Measurements from ENCODE around the gene ARID2.

The ARID2 gene, protein sequence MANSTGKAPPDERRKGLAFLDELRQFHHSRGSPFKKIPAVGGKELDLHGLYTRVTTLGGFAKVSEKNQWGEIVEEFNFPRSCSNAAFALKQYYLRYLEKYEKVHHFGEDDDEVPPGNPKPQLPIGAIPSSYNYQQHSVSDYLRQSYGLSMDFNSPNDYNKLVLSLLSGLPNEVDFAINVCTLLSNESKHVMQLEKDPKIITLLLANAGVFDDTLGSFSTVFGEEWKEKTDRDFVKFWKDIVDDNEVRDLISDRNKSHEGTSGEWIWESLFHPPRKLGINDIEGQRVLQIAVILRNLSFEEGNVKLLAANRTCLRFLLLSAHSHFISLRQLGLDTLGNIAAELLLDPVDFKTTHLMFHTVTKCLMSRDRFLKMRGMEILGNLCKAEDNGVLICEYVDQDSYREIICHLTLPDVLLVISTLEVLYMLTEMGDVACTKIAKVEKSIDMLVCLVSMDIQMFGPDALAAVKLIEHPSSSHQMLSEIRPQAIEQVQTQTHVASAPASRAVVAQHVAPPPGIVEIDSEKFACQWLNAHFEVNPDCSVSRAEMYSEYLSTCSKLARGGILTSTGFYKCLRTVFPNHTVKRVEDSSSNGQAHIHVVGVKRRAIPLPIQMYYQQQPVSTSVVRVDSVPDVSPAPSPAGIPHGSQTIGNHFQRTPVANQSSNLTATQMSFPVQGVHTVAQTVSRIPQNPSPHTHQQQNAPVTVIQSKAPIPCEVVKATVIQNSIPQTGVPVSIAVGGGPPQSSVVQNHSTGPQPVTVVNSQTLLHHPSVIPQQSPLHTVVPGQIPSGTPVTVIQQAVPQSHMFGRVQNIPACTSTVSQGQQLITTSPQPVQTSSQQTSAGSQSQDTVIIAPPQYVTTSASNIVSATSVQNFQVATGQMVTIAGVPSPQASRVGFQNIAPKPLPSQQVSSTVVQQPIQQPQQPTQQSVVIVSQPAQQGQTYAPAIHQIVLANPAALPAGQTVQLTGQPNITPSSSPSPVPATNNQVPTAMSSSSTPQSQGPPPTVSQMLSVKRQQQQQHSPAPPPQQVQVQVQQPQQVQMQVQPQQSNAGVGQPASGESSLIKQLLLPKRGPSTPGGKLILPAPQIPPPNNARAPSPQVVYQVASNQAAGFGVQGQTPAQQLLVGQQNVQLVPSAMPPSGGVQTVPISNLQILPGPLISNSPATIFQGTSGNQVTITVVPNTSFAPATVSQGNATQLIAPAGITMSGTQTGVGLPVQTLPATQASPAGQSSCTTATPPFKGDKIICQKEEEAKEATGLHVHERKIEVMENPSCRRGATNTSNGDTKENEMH (N-terminal part only)
- total RNA-seq, result 79.0 to 119 reads per million in 2 experiments

DNA sequence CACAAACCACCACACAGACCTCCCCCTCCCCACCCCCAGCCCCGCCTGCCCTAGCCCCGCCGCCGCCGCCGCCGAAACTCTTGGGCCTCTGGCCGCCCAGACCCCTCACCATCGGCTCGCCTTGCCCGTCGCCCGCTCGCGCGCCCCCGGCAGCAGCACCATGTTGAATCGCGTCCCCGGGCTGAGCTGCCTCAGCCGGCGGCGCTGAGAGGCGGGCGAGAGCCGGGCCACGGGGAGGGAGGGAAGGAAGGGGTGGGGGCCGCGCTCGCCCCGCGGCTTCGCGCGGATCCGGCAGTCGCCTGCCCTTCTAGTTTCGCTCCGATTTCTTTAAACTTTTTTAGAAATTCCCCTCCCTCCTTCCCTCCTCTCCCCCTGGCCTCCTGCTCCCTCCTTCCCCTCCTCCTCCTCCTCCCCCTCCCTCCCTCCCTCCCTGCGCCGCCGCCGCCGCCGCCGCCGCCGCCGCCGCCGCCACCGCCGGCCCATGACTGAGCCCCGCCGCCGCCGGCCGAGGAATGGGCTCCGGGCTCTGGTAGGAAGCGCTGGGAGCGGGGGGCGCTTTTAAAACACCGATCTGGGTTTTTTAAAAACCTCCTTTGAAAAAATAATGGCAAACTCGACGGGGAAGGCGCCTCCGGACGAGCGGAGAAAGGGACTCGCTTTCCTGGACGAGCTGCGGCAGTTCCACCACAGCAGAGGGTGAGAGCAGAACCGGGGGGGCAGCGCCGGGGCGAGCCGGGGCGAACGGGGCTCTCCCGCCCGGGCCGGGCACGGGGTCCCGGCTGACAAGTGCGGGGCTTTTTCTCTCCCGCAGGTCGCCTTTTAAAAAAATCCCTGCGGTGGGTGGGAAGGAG, at the start of gene ARID2:
Gene ARID2, plus strand, starts transcription at position 474 of the 851 bp plus-strand sequence. Its CDS starts 131 bp downstream, at position 605.
- peak; percentile 50 for DNase-seq (ENCODE audit: low read depth)

GRCh38 chr12:45680362-45680761, 49.1 kb upstream of the ARID2 start:
- no peak for DNase-seq (ENCODE audit: low read depth)

- no peak for DNase-seq (ENCODE audit: low read depth)
Observed at GRCh38 chr12:45681465-45681864, 48.0 kb upstream of the ARID2 start.

DNA sequence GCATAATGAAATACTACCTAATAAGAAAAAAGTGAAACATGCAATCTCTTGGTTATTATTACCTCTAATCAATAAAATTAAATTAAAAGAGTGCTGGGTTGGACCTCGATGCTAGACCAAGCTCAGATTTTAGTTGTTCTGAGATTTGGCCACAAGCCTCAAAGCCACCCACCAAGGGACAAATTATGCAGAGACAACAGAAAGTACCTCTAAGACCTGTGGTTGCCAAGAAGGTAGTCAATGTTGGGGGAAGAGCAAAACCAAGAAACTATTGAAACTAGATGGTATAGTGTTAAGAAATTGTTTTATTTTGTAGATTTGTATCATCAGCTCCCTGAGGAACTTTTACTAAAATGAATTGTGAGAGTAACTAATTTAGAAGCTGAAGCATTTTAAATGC, 43.8 kb upstream of the ARID2 start:
- DNase-seq (ENCODE audit: low read depth), result no peak

GRCh38 chr12:45687081-45688015, 42.2 kb upstream of the ARID2 start:
- no peak for DNase-seq (ENCODE audit: low read depth)

- DNase-seq (ENCODE audit: low read depth), result no peak
Observed at GRCh38 chr12:45688183-45688582, 41.3 kb upstream of the ARID2 start.

DNA sequence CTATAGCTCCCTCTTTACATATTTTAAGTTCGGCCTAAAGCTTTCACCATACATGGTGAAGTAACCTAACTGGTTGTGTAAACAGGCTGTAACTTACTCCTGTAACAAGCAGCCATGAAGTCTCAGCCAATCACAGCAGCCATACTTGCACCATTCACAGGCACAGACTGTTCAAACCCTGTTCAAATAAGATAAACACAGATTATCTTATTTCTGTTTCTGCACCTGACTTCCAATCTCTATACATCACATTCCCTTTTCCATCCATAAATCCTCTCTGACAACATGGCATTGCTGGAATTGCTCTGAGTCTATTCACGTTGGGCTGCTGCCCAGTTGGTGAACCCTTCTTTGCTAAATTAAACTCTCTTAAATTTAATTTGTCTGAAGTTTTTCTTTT, 34.5 kb upstream of the ARID2 start:
- DNase-seq (ENCODE audit: low read depth), result no peak

GRCh38 chr12:45695606-45696005, 33.9 kb upstream of the ARID2 start:
- no peak for DNase-seq (ENCODE audit: low read depth)

GRCh38 chr12:45696049-45696448, 33.5 kb upstream of the ARID2 start:
- no peak for DNase-seq (ENCODE audit: low read depth)

DNA sequence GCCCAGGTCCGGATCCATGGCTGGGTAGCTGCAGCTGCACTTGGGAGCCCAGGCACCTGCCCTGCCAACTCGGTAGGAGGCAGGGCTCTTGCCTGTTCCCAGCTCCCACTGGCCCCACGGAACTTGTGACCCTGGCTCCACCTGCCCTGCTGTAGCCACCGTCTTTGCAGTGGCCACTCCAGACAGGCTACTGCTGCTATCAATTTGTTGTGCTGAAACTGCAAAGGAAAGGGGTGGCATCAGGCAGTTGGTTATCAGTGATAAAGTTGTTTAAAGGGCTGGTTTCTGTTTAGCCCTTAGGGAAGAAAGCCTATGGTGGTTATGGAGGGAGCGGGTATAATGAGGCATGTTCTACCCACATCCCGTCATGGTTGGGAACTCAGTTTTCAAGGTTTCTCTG, 32.1 kb upstream of the ARID2 start:
- no peak for DNase-seq (ENCODE audit: low read depth)

- no peak for DNase-seq (ENCODE audit: low read depth)
Observed at GRCh38 chr12:45701296-45701695, 28.2 kb upstream of the ARID2 start.

DNA sequence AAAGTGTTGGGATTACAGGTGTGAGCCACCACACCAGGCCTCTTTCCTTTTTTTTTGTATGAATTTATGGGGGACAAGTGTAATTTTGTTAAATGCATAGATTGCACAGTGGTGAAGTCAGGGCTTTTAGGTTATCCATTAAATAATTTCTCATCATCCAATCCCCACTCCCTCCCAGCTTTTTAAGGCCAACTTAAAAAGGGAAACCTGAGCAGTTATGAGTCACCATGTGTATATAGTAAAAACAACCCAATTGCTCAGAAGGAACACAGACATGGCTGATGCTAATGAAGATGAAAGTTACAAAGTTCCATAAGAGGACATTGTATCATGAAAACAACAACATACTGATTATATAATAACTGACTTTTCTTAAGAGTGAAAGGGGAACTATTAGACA, 25.6 kb upstream of the ARID2 start:
- no peak for DNase-seq (ENCODE audit: low read depth)

DNA sequence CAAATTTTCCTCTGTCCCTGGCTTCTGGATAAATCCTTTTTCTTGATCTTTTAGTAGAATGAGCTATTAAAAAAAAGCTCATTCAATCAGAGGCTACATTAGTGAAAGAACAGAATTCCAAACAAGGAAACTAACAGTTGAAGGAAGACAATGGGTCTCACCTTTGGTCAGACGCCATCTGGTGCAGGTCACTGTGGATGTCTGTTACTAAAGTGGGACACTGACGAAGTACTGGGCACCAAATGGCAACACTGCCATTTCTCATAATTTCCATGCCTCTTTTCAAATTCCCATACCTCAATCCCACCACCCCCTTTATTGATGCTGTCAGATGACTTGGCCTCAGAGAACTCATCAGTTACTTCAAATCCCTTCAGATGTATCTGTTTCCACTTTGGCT, 24.5 kb upstream of the ARID2 start:
- DNase-seq (ENCODE audit: low read depth), result no peak

GRCh38 chr12:45705404-45705803, 24.1 kb upstream of the ARID2 start:
- DNase-seq (ENCODE audit: low read depth), result no peak

- DNase-seq (ENCODE audit: low read depth), result no peak
Observed at GRCh38 chr12:45707241-45707857, 22.2 kb upstream of the ARID2 start.

- DNase-seq (ENCODE audit: low read depth), result no peak
Observed at GRCh38 chr12:45708363-45708762, 21.1 kb upstream of the ARID2 start.

DNA sequence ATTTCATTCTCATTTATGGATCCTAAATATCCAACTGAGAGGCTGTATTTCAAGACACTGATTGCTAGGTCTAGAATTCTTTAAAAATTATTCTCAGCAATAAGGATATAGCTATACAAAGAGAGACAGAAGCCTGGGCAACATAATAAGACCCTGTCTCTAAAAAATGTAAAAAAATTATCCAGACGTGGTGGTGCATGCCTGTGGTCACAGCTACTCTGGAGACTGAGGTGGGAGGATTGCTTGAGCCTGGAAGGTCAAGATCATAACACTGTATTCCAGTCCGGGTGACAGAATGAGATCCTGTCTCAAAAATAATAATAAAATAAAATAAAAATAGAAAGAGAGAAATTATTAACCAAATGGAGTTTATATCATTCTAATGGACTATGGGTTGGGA, 20.6 kb upstream of the ARID2 start:
- no peak for DNase-seq (ENCODE audit: low read depth)

- DNase-seq (ENCODE audit: low read depth), result no peak
Observed at GRCh38 chr12:45712319-45712718, 17.2 kb upstream of the ARID2 start.

DNA sequence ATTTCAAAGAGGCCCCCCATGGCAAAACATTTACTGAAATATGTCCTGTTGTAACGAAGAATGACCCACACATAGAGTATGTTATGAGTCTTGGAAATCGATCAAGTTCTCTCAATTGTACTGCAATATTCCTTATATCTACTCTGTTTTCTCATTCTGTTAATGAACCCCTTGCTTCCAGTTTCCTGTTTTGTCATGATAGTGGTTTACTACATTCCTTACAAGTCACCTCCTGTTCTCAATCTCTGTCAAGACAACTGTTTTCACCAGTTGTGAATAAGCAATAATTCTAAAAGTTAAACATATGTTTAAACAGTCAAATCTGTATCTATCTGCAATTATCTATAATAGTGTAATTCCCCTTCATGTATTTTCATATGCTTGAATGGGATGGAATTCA, 16.4 kb upstream of the ARID2 start:
- no peak for DNase-seq (ENCODE audit: low read depth)

DNA sequence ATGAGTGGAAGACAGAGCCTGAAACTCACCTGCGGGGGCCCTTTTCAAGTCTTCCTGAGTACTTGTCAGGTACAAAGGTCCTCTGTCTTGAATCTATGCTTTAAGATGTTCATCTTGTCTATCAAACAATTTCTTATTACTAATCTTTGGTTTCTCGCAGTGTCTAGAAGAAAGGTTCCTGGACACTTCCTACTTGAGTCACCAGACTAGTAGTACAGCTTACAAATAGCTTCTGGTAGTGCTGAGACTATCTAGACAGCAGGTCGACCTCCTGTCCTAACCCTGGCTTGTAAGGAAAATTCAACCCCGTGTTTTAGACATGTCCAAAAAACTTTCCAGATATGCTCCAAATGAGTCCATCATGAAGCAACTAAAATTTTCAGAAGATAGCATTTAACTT, 11.2 kb upstream of the ARID2 start:
- DNase-seq (ENCODE audit: low read depth), result no peak
